Panc1 (cell line): ENCODE results near the gene RBM10. TPM values are rescaled to one million over a fixed set of nuclear protein-coding genes. Genes with fewer than 3 reads are reported as not detected.

Experiments
- ATAC-seq: fragments of 200-7000 bp; cut with Tn5 transposase; 2 replicates; pipeline ENCODE4 v1.9.1; 2020; ENCODE audit warnings: mild to moderate bottlenecking, moderate library complexity
- BruUV-seq: library from RNA; stranded (reverse); fragments of 400-500 nt; replicated peaks from 2 replicates; lab custom pipeline; 2021; lab: Mats Ljungman, UMichigan
- CTCF ChIA-PET: fragments of 300-600 bp; sonication (Branson Sonifier 250); formaldehyde crosslinking; loops from one replicate; lab custom pipeline; 2022; ENCODE audit warnings: antibody characterized with exemption; lab: Charles Lee
- POLR2A ChIA-PET: fragments of 300-600 bp; sonication (Branson Sonifier 250); formaldehyde crosslinking; loops from one replicate; lab custom pipeline; 2022; ENCODE audit warnings: antibody characterized with exemption; lab: Charles Lee
- DNase-seq: peaks from one replicate; pipeline ENCODE4 v3.0.0-alpha.2; 2010; ENCODE audit warnings: low read depth, low spot score
- H3K27ac ChIP-seq: 2 replicates; pipeline ENCODE4 v1.5.1; 2011; ENCODE audit warnings: mild to moderate bottlenecking, low read length, inconsistent platforms
- H3K27me3 ChIP-seq: fragments of 200-500 bp; sonication (Bioruptor generic); 2 replicates; pipeline ENCODE4 v1.6.0; 2014; ENCODE audit warnings: low read length, inconsistent platforms; ENCODE audit not compliant: control insufficient read depth, insufficient read depth
- H3K36me3 ChIP-seq: fragments of 200-500 bp; sonication (Bioruptor generic); 2 replicates; pipeline ENCODE4 v1.5.1; 2014; ENCODE audit warnings: inconsistent platforms, mild to moderate bottlenecking, low read length, moderate library complexity; ENCODE audit not compliant: control insufficient read depth, insufficient read depth
- H3K4me1 ChIP-seq: 2 replicates; pipeline ENCODE4 v1.5.1; 2011; ENCODE audit warnings: inconsistent platforms, mild to moderate bottlenecking, low read length, moderate library complexity; ENCODE audit not compliant: control insufficient read depth, insufficient read depth
- H3K4me3 ChIP-seq, 2 experiments: 2 replicates each; pipeline ENCODE4 v1.5.1; 2011 to 2012; ENCODE audit warnings: low read depth in 2 of 2, low read length in 2 of 2, mild to moderate bottlenecking in 2 of 2, inconsistent platforms in 1 of 2, moderate library complexity in 1 of 2
- H3K9me3 ChIP-seq: fragments of 200-500 bp; sonication (Bioruptor generic); 2 replicates; pipeline ENCODE4 v1.5.1; 2014; ENCODE audit warnings: low read depth, mild to moderate bottlenecking, inconsistent platforms, low read length, moderate library complexity; ENCODE audit not compliant: control insufficient read depth, insufficient read depth
- CTCF ChIP-seq: fragments of 450-650 bp; IDR thresholded peaks from 2 replicates; pipeline ENCODE4 v1.5.1; 2017; ENCODE audit warnings: mild to moderate bottlenecking
- POLR2AphosphoS5 ChIP-seq: IDR thresholded peaks from 2 replicates; pipeline ENCODE4 v1.6.1; 2012; ENCODE audit warnings: mild to moderate bottlenecking, low read depth, low read length, moderate library complexity
- SIN3A ChIP-seq: IDR thresholded peaks from 2 replicates; pipeline ENCODE4 v1.6.1; 2012; ENCODE audit warnings: low read depth, mild to moderate bottlenecking, low read length, moderate library complexity, borderline replicate concordance; ENCODE audit not compliant: insufficient read depth
- TCF7L2 ChIP-seq: IDR thresholded peaks from 2 replicates; pipeline ENCODE4 v1.6.1; 2011; ENCODE audit warnings: mild to moderate bottlenecking, low read depth, low read length, inconsistent platforms
- in situ Hi-C: cut with HindIII; loops from 2 replicates; pipeline ENCODE4 v1.10.0; 2016; ENCODE audit warnings: low sequenced_read_pairs, low pct_unique_long_range_greater_than_20kb
- intact Hi-C: fragments of 100-400 bp; cut with micrococcal nuclease; formaldehyde crosslinking; loops from one replicate; pipeline ENCODE4 v1.10.0; 2022; ENCODE audit not compliant: unreplicated experiment
- total RNA-seq: library from RNA; stranded (reverse); gene quantifications from one replicate; pipeline ENCODE4 v1.2.1, GENCODE V29; 2021; ENCODE audit not compliant: unreplicated experiment
- TF ChIP-seq, protein P1 (sequence below), 2 experiments: IDR thresholded peaks; 2 replicates each; pipeline ENCODE4 v1.6.1; 2011 to 2012; ENCODE audit warnings: low read depth in 2 of 2, control low read depth in 1 of 2, low read length in 1 of 2, mild to moderate bottlenecking in 1 of 2, moderate library complexity in 1 of 2; ENCODE audit not compliant: insufficient read depth in 1 of 2

RBM10 gene
- total RNA-seq, 1 experiment from 2014 or later: 47.1 TPM

GRCh38 chrX:47204970-47205369, 59.9 kb downstream of the RBM10 start:
- ATAC-seq (peak; percentile 40; the same call in 1 of the 2 replicates), DNase-seq (no peak)
- no peaks in the 10 kb centered on the region; the same call in 1 of the 2 replicates for H3K4me1 ChIP-seq
- POLR2A ChIA-PET: no interaction called here
- no peak for TF ChIP-seq SIN3A
- TF ChIP-seq CTCF: peak; percentile 29; the same call in 1 of the 2 replicates
- H3K27ac ChIP-seq: no peak overlapping the region
- no peak overlapping the region for H3K4me3 ChIP-seq
- no TSS peak for BruUV-seq
- intact Hi-C loops: no loop called here
- in situ Hi-C loops: no loop called here
- CTCF ChIA-PET: no interaction called here
- no peaks in the 10 kb centered on the region for H3K9me3 ChIP-seq
- H3K36me3 ChIP-seq: peaks cover 21% of the 10 kb centered on the region
- no peaks in the 10 kb centered on the region for H3K27me3 ChIP-seq

DNA sequence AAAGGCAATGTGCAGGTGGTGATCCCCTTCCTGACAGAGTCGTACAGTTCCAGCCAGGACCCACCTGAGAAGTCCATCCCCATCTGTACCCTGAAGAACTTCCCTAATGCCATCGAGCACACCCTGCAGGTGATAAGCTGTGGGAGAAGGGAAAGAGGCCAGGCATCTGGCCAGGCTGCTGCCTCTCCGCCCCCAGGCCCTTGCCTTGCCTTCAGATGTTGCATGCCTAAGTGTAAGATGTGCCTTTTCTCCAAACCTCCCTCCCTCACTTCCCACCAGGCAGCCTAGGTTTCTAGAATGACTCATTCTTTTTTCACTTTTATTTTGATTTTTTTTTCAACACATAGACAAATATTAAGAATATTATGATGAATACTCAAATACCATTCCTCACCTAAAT, 61.3 kb downstream of the RBM10 start:
- DNase-seq (no peak), ATAC-seq (no peak)
- peaks cover 17% of the 10 kb centered on the region for H3K36me3 ChIP-seq
- CTCF ChIA-PET: no interaction called here
- no peak overlapping the region for H3K4me3 ChIP-seq
- in situ Hi-C loops: no loop called here
- POLR2A ChIA-PET: no interaction called here
- intact Hi-C loops: no loop called here
- no peaks in the 10 kb centered on the region for H3K9me3 ChIP-seq
- no TSS peak for BruUV-seq
- no peaks in the 10 kb centered on the region for H3K27me3 ChIP-seq
- H3K4me1 ChIP-seq: no peaks in the 10 kb centered on the region
- no peak for TF ChIP-seq POLR2AphosphoS5
- TF ChIP-seq TCF7L2: no peak
- no peak for TF ChIP-seq CTCF
- TF ChIP-seq, protein P1, sequence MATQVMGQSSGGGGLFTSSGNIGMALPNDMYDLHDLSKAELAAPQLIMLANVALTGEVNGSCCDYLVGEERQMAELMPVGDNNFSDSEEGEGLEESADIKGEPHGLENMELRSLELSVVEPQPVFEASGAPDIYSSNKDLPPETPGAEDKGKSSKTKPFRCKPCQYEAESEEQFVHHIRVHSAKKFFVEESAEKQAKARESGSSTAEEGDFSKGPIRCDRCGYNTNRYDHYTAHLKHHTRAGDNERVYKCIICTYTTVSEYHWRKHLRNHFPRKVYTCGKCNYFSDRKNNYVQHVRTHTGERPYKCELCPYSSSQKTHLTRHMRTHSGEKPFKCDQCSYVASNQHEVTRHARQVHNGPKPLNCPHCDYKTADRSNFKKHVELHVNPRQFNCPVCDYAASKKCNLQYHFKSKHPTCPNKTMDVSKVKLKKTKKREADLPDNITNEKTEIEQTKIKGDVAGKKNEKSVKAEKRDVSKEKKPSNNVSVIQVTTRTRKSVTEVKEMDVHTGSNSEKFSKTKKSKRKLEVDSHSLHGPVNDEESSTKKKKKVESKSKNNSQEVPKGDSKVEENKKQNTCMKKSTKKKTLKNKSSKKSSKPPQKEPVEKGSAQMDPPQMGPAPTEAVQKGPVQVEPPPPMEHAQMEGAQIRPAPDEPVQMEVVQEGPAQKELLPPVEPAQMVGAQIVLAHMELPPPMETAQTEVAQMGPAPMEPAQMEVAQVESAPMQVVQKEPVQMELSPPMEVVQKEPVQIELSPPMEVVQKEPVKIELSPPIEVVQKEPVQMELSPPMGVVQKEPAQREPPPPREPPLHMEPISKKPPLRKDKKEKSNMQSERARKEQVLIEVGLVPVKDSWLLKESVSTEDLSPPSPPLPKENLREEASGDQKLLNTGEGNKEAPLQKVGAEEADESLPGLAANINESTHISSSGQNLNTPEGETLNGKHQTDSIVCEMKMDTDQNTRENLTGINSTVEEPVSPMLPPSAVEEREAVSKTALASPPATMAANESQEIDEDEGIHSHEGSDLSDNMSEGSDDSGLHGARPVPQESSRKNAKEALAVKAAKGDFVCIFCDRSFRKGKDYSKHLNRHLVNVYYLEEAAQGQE (IDR thresholded peaks at IDR 0.05; ENCODE audit: insufficient read depth in 1 of 2, low read depth in 2 of 2, low read length in 1 of 2): no peak
- TF ChIP-seq SIN3A: no peak
- H3K27ac ChIP-seq: no peak overlapping the region
